ENCODE data around the gene REG1A.

- TF ChIP-seq ZNF138 (CRISPR knock-in tag; IDR thresholded peaks at IDR 0.05; ENCODE audit: low read depth) (no peak), BRCA1 (CRISPR knock-in tag; IDR thresholded peaks at IDR 0.05) (no peak), ZNF772 (CRISPR knock-in tag; IDR thresholded peaks at IDR 0.05) (no peak), SMARCC2 (IDR thresholded peaks at IDR 0.05) (no peak), TAF1 (CRISPR knock-in tag; IDR thresholded peaks at IDR 0.05) (no peak)
These were observed 35.7 kb downstream of the REG1A start for GRCh38 chr2:79155826-79156476.

Data from HepG2 (cell line).